Myocyte (in vitro differentiated cells): ENCODE data around the gene TEKT3. TPM values are rescaled to one million over a fixed set of nuclear protein-coding genes. Genes with fewer than 3 reads are reported as not detected.

Source experiments
- DNase-seq: peaks from one replicate; pipeline ENCODE4 v3.0.0-alpha.2; 2012; ENCODE audit warnings: low read depth
- total RNA-seq: library from RNA; depleted of rRNA; stranded (reverse); fragments of >200 nt; gene quantifications from 2 replicates; pipeline ENCODE4 v1.2.3, GENCODE V29; 2014

The TEKT3 gene
- total RNA-seq, 1 donor from 2014 or later = not detected

- no peak for DNase-seq
These were observed 47.8 kb downstream of the TEKT3 start for GRCh38 chr17:15293558-15293957.

GRCh38 chr17:15291674-15292361, 49.6 kb downstream of the TEKT3 start:
- DNase-seq = no peak

DNA sequence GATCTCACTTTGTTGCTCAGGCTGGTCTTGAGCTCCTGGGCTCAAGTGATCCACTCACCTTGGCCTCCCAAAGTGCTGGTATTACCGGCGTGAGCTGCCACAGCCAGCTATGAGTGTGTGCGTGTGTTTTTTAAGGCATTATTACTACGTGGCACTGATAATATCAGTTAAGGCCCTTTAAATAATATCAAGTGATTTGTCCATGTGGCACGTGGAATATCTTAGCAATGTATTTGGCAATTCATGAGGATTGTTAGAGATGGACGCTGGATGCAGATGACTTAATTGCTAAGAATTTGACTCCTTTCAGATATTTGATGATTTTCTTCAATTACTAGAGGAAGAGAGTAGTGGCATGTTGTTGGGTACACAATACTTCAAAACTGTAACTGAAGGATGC, 50.8 kb downstream of the TEKT3 start:
- no peak for DNase-seq

GRCh38 chr17:15289285-15290183, 51.9 kb downstream of the TEKT3 start:
- DNase-seq = no peak

- no peak for DNase-seq
These were observed 52.5 kb downstream of the TEKT3 start for GRCh38 chr17:15288859-15289258.

- DNase-seq = no peak
These were observed 53.7 kb downstream of the TEKT3 start for GRCh38 chr17:15287538-15288267.

- DNase-seq = no peak
These were observed 55.9 kb downstream of the TEKT3 start for GRCh38 chr17:15285466-15285865.

GRCh38 chr17:15284537-15284936, 56.9 kb downstream of the TEKT3 start:
- no peak for DNase-seq

- DNase-seq = no peak
These were observed 57.3 kb downstream of the TEKT3 start for GRCh38 chr17:15284107-15284506.

GRCh38 chr17:15281909-15282308, 59.5 kb downstream of the TEKT3 start:
- DNase-seq = no peak

DNA sequence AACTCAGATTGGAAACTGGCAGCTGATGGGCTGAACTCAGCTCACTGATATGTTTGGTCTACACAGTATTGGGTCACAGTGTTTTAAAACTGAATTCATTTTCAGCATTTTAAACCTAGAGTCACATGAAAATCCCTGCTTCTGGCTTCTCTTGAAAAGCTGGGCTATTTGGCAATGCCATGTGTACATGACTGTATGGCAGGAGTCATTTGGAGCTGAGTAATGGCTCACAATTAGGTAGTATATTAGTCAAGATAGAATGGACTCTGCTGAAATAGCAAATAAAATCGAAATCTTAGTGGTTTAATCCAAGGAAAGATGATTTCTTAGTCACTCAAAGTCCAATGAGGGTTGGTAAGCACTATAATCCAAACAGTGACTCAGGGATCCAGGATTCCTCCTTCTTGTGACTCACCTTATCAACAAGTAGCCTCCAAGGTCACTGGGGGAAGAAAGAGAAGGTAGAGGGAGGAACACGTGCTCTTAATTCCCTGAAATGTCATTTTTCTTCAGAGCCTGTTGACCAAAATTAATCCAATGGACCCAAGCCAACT, 62.4 kb downstream of the TEKT3 start:
- DNase-seq = no peak

DNA sequence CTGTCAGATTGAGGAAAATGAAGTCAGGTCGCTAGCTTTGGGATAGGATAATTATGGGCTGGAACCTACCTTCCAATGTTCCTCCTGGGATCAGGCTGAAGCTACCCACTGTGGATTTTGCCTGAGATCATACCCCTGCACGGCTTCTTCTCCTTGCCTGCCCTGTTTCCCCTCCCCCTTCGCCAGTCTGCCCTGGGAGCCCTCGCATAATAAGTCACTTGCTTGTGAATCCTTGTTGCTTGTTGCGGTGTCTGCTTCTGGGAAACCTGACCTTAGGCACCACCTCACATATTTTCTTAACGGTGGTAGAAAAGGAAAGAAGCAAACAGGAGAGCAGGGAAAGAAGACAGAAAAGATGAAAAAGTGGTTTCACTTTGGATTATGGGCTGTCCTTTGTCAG, 63.0 kb downstream of the TEKT3 start:
- DNase-seq = no peak

DNA sequence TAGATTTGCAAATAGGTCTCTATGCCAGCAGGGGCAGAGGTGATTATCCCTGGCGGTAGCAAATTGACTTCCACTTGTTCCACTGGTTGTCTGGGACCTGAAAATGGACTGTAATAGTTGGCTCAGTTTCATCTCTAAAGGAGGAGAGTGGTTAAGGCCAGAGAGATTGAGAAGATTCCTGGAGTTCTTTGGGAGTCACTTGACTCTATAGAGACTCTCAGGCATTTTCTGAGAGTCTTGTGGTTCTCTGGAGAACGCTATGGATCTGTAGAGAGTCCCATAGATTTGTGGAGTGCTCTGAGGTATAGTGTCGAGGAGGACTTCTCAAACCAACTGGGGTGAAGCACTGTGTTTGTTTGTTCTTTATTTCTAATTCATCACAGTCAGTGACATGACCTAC, 67.4 kb downstream of the TEKT3 start:
- no peak for DNase-seq

GRCh38 chr17:15273141-15273793, 68.1 kb downstream of the TEKT3 start:
- DNase-seq = peak; percentile 91

- no peak for DNase-seq
These were observed 69.7 kb downstream of the TEKT3 start for GRCh38 chr17:15271741-15272140.

GRCh38 chr17:15270628-15271381, 70.6 kb downstream of the TEKT3 start:
- no peak for DNase-seq

DNA sequence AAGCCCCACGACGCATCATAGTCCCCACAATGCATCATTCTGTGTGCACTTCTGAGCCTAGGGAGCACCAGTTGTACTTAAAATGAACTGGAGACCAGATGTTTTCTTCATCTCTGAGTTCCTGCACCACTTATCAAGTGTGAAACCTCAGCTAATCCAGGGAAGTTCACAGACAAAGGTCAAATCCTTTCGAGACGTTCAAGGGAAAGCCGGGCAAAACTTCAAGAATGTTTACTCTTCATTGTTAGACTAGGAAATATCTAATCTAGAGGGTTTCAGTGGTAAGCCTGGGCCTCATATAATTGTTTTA, 71.7 kb downstream of the TEKT3 start:
- DNase-seq = no peak

GRCh38 chr17:15269087-15269779, 72.2 kb downstream of the TEKT3 start:
- no peak for DNase-seq

- DNase-seq = no peak
These were observed 72.9 kb downstream of the TEKT3 start for GRCh38 chr17:15268461-15268860.

GRCh38 chr17:15267996-15268395, 73.4 kb downstream of the TEKT3 start:
- DNase-seq = no peak
